Endothelial cell (in vitro differentiated cells): ENCODE measurements around the gene KIAA0513. TPM values are rescaled to one million over a fixed set of nuclear protein-coding genes. Genes with fewer than 3 reads are reported as not detected.

Source experiments
- DNase-seq: peaks from one replicate; pipeline ENCODE4 v3.0.0; 2021; ENCODE audit warnings: low spot score
- H3K27ac Mint-ChIP-seq: one replicate; pipeline ENCODE4 v1.8.0; 2021; ENCODE audit warnings: mixed read lengths, inconsistent platforms; ENCODE audit not compliant: unreplicated experiment
- H3K27me3 Mint-ChIP-seq: one replicate; pipeline ENCODE4 v1.8.0; 2021; ENCODE audit warnings: mild to moderate bottlenecking, moderate library complexity, mixed read lengths, inconsistent platforms; ENCODE audit not compliant: unreplicated experiment
- H3K36me3 Mint-ChIP-seq: one replicate; pipeline ENCODE4 v1.8.0; 2021; ENCODE audit warnings: mild to moderate bottlenecking, low read depth, mixed read lengths, inconsistent platforms; ENCODE audit not compliant: unreplicated experiment
- H3K4me1 Mint-ChIP-seq: one replicate; pipeline ENCODE4 v1.8.0; 2021; ENCODE audit warnings: mild to moderate bottlenecking, mixed read lengths, inconsistent platforms; ENCODE audit not compliant: unreplicated experiment
- H3K4me3 Mint-ChIP-seq: one replicate; pipeline ENCODE4 v1.8.0; 2021; ENCODE audit warnings: mild to moderate bottlenecking, mixed read lengths, inconsistent platforms; ENCODE audit not compliant: unreplicated experiment
- H3K9me3 Mint-ChIP-seq: one replicate; pipeline ENCODE4 v1.8.0; 2021; ENCODE audit warnings: mixed read lengths, inconsistent platforms; ENCODE audit not compliant: unreplicated experiment
- total RNA-seq: library from RNA; stranded (reverse); fragmentation: NEBNext Ultra II Directional; extraction: Animal tissue kit (Norgen Biotek cat#: 25700); gene quantifications from one replicate; pipeline ENCODE4 v1.2.1, GENCODE V29; 2021; ENCODE audit not compliant: unreplicated experiment
- TF ChIP-seq, protein P1 (sequence below): fragments of 200-600 bp; sonication (generic); IDR thresholded peaks from one replicate; pipeline ENCODE4 v1.5.0; 2021; ENCODE audit warnings: antibody characterized with exemption; ENCODE audit not compliant: unreplicated experiment

KIAA0513 gene
- total RNA-seq, 1 donor from 2014 or later = 5.5 TPM

GRCh38 chr16:84999857-85000480, 27.6 kb upstream of the KIAA0513 start:
- Mint-ChIP-seq H3K27me3 (no peaks in the 10 kb centered on the region), H3K36me3 (no peaks in the 10 kb centered on the region), H3K27ac (no peak overlapping the region), H3K4me1 (peaks cover 38% of the 10 kb centered on the region), H3K4me3 (no peak overlapping the region), H3K9me3 (no peaks in the 10 kb centered on the region)
- TF ChIP-seq, protein P1, sequence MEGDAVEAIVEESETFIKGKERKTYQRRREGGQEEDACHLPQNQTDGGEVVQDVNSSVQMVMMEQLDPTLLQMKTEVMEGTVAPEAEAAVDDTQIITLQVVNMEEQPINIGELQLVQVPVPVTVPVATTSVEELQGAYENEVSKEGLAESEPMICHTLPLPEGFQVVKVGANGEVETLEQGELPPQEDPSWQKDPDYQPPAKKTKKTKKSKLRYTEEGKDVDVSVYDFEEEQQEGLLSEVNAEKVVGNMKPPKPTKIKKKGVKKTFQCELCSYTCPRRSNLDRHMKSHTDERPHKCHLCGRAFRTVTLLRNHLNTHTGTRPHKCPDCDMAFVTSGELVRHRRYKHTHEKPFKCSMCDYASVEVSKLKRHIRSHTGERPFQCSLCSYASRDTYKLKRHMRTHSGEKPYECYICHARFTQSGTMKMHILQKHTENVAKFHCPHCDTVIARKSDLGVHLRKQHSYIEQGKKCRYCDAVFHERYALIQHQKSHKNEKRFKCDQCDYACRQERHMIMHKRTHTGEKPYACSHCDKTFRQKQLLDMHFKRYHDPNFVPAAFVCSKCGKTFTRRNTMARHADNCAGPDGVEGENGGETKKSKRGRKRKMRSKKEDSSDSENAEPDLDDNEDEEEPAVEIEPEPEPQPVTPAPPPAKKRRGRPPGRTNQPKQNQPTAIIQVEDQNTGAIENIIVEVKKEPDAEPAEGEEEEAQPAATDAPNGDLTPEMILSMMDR = no peak
- no peak for DNase-seq

GRCh38 chr16:85002099-85002541, 25.5 kb upstream of the KIAA0513 start:
- H3K4me3 Mint-ChIP-seq = no peak overlapping the region
- H3K36me3 Mint-ChIP-seq = no peaks in the 10 kb centered on the region
- no peaks in the 10 kb centered on the region for H3K9me3 Mint-ChIP-seq
- peaks cover 3% of the 10 kb centered on the region for H3K27me3 Mint-ChIP-seq
- H3K27ac Mint-ChIP-seq = peak overlapping the region; percentile 61
- H3K4me1 Mint-ChIP-seq = peaks cover 38% of the 10 kb centered on the region
- TF ChIP-seq, protein P1 = no peak
- no peak for DNase-seq

- peaks cover 38% of the 10 kb centered on the region for H3K4me1 Mint-ChIP-seq
- H3K27ac Mint-ChIP-seq = peak overlapping the region; percentile 61
- H3K27me3 Mint-ChIP-seq = peaks cover 3% of the 10 kb centered on the region
- DNase-seq = no peak
- no peaks in the 10 kb centered on the region for H3K9me3 Mint-ChIP-seq
- TF ChIP-seq, protein P1 = no peak
- H3K4me3 Mint-ChIP-seq = no peak overlapping the region
- no peaks in the 10 kb centered on the region for H3K36me3 Mint-ChIP-seq
These were observed 25.0 kb upstream of the KIAA0513 start for GRCh38 chr16:85002608-85003007.

- Mint-ChIP-seq H3K4me3 (no peak overlapping the region), H3K4me1 (peaks cover 38% of the 10 kb centered on the region), H3K9me3 (no peaks in the 10 kb centered on the region), H3K27ac (no peak overlapping the region), H3K36me3 (no peaks in the 10 kb centered on the region), H3K27me3 (peaks cover 3% of the 10 kb centered on the region)
- TF ChIP-seq, protein P1 = no peak
- no peak for DNase-seq
These were observed 24.5 kb upstream of the KIAA0513 start for GRCh38 chr16:85003076-85003475.

DNA sequence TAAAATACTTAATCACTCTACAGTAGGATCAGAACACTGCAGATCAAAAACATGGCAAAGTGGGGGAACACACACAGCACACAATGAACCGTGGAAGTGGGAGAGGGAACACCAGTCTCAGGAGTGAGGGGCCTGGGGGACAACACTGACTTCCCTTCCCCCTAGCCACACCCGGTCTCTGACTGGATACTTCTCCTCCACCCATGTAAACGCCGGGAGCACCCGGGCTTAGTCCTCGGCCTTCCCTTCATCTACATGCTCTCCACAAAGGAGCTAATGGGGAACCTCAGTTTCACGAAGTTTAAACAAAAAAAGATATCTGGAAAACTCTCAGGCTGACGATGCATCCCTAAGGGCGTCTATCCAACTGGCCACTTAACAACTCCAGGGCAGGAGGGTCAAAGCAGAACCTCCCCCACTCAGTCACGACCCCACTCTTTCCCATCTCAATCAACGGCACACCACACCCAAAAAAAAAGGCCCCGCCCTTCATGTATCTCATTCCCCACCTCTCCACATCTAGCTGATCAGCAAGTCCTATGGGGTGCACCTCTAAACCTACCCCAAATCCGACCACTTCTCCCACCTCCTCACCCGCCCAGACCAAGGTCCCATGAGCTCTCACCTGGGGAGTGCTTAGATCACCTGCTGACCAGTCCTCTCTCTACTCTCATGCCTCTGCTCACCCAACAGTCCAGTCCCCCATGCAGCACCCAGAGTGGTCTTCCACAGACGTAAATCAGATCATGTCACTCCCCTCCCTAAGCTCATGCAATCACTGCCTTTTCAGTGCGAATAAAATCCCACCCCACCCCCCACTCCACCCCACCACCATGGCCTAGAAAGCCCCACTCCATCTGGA, 23.6 kb upstream of the KIAA0513 start:
- DNase-seq = no peak
- Mint-ChIP-seq H3K4me3 (no peak overlapping the region), H3K9me3 (no peaks in the 10 kb centered on the region), H3K27me3 (peaks cover 3% of the 10 kb centered on the region), H3K4me1 (peaks cover 38% of the 10 kb centered on the region), H3K36me3 (no peaks in the 10 kb centered on the region), H3K27ac (no peak overlapping the region)
- TF ChIP-seq, protein P1 = no peak
